Measurements from ENCODE around the gene ABCC6.
"Not testable (repeated sequence)": the region's sequence is repeated elsewhere in the genome, so short reads cannot be mapped to it uniquely, and the experiment has no call there.

The ABCC6 gene

GRCh38 chr16:16107839-16108238 is 115.5 kb downstream of the ABCC6 start:
- DNase-seq: no peak

GRCh38 chr16:16106466-16106865 is 116.8 kb downstream of the ABCC6 start:
- DNase-seq: no peak

GRCh38 chr16:16105646-16106045 is 117.6 kb downstream of the ABCC6 start:
- no peak for DNase-seq

GRCh38 chr16:16104804-16105141 is 118.5 kb downstream of the ABCC6 start:
- DNase-seq: not testable (repeated sequence)

GRCh38 chr16:16104132-16104803 is 119.0 kb downstream of the ABCC6 start:
- not testable (repeated sequence) for DNase-seq

- no peak for DNase-seq
These were observed 120.6 kb downstream of the ABCC6 start for GRCh38 chr16:16102738-16103137.

GRCh38 chr16:16101585-16101984 is 121.7 kb downstream of the ABCC6 start:
- no peak for DNase-seq

GRCh38 chr16:16100631-16101030 is 122.7 kb downstream of the ABCC6 start:
- no peak for DNase-seq

- no peak for DNase-seq
These were observed 124.0 kb downstream of the ABCC6 start for GRCh38 chr16:16099320-16099719.
